ENCODE data around the gene TTC7B.

TTC7B gene

DNA sequence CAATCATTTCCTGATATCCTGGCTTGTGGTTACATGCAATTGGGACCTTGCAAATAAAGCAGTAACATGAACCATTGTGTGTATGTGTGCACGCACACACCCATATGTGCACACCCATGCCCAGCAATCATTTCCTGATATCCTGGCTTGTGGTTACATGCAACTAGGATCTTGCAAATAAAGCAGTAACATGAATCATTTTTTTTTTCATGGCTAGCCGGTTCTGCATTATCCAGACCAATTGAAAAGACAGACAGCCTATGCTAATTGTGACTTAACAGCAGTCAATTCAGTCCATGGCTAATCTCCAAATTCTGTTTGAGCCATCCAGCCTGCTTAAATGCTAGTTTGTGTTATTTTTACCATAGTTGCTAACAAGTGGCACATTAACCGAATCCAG is 134.3 kb downstream of the TTC7B start:
- no peaks in the 10 kb centered on the region for H3K4me1 ChIP-seq (ENCODE audit: control insufficient read depth, insufficient read depth, low read length)
- H3K27me3 ChIP-seq (ENCODE audit: control insufficient read depth, insufficient read depth, low read length, poor library complexity, severe bottlenecking): no peaks in the 10 kb centered on the region
- WGBS, 2 experiments: 88 to 89% methylated on average over 3 of the region's 3 CpGs
- no peaks in the 10 kb centered on the region for H3K9me3 ChIP-seq (ENCODE audit: control insufficient read depth, low read length)
- no peaks in the 10 kb centered on the region for H3K36me3 ChIP-seq (ENCODE audit: control insufficient read depth, insufficient read depth, low read length)
- H3K27ac ChIP-seq (ENCODE audit: insufficient read depth, low read depth, low read length, poor library complexity, severe bottlenecking): no peak overlapping the region
- H3K4me3 ChIP-seq (ENCODE audit: insufficient read depth, low read depth, low read length): no peak overlapping the region

DNA sequence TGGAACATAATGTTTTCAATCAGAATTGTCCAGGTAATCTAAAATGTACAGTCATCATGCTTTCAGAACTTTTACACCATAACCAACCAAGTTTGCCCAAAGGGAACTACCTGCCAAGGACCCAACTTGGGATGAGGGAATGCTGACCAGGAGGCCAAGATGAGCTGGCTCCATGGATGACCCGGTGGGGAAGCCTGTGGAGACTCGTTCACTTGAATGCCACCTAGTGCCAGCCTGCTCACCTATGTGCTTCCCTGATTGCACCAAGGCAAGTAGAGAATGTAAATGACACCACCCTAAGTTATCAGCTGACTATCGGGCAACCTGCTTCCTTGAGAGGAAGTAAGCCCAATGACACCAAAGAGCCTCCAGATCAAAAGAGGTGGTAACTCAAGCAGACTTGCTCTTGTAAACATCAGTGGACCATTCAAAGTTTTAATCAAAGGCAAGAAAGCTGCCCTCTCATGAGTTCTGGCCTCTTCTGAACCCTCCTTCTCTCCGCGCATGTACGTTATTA is 137.3 kb downstream of the TTC7B start:
- Histone ChIP-seq H3K36me3 (ENCODE audit: control insufficient read depth, insufficient read depth, low read length) (no peaks in the 10 kb centered on the region), H3K9me3 (ENCODE audit: control insufficient read depth, low read length) (no peaks in the 10 kb centered on the region), H3K27me3 (ENCODE audit: control insufficient read depth, insufficient read depth, low read length, poor library complexity, severe bottlenecking) (no peaks in the 10 kb centered on the region), H3K4me3 (ENCODE audit: insufficient read depth, low read depth, low read length) (no peak overlapping the region), H3K27ac (ENCODE audit: insufficient read depth, low read depth, low read length, poor library complexity, severe bottlenecking) (no peak overlapping the region), H3K4me1 (ENCODE audit: control insufficient read depth, insufficient read depth, low read length) (no peaks in the 10 kb centered on the region)
- 94 to 97% methylated on average over 6 of the region's 6 CpGs for WGBS, 2 experiments

DNA sequence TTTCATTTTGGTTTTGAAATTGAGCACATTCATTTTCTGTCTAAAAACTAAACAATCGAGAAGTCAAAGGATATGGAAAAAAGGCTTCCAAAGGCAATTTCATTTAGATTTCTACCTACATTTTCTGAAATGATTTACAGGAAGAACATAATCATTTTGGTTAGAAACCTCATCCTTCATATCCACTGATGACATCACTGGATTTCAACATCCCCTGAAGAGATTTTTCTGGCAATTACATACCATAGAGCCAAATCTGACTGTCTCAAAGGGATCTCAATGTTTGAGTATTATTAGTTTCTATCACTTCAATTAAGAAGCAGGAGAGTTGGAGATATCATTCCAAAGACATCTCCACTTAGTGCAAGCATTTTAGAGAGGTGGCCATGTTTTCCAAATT is 137.8 kb downstream of the TTC7B start:
- WGBS, 2 experiments: 87 to 100% methylated on average over 1 of the region's 1 CpG
- no peaks in the 10 kb centered on the region for H3K27me3 ChIP-seq (ENCODE audit: control insufficient read depth, insufficient read depth, low read length, poor library complexity, severe bottlenecking)
- H3K27ac ChIP-seq (ENCODE audit: insufficient read depth, low read depth, low read length, poor library complexity, severe bottlenecking): no peak overlapping the region
- no peaks in the 10 kb centered on the region for H3K36me3 ChIP-seq (ENCODE audit: control insufficient read depth, insufficient read depth, low read length)
- H3K4me3 ChIP-seq (ENCODE audit: insufficient read depth, low read depth, low read length): no peak overlapping the region
- H3K9me3 ChIP-seq (ENCODE audit: control insufficient read depth, low read length): no peaks in the 10 kb centered on the region
- H3K4me1 ChIP-seq (ENCODE audit: control insufficient read depth, insufficient read depth, low read length): no peaks in the 10 kb centered on the region

DNA sequence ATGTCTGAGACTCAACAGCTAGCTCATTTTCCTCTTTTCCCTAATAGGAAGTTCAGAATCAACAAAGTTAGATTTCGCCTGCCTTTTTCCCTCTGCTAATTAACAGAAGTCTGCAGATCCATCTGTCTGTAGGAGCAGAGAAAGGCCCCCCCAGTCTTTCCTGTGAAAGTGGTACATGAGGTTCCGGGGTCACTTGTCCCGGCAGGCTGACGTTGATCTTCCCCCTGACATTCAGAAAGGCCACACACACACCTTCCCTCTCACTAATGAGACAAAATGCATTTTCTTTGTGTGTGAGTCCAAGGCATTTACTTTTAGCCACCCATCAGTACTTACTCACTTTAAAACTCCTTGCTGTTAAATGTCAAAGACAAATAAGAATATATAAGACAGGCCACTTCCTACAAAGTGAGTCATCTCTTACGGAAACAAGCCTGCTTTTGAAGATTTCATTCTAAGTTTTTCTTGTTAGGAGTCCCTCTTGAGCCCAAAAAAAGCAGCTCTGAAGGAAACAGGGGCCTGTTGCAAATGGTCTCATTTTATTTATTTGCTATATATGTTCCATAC is 138.7 kb downstream of the TTC7B start:
- 88 to 90% methylated on average over 5 of the region's 5 CpGs for WGBS, 2 experiments
- no peaks in the 10 kb centered on the region for H3K36me3 ChIP-seq (ENCODE audit: control insufficient read depth, insufficient read depth, low read length)
- no peaks in the 10 kb centered on the region for H3K9me3 ChIP-seq (ENCODE audit: control insufficient read depth, low read length)
- H3K27ac ChIP-seq (ENCODE audit: insufficient read depth, low read depth, low read length, poor library complexity, severe bottlenecking): no peak overlapping the region
- no peaks in the 10 kb centered on the region for H3K27me3 ChIP-seq (ENCODE audit: control insufficient read depth, insufficient read depth, low read length, poor library complexity, severe bottlenecking)
- no peaks in the 10 kb centered on the region for H3K4me1 ChIP-seq (ENCODE audit: control insufficient read depth, insufficient read depth, low read length)
- H3K4me3 ChIP-seq (ENCODE audit: insufficient read depth, low read depth, low read length): no peak overlapping the region

DNA sequence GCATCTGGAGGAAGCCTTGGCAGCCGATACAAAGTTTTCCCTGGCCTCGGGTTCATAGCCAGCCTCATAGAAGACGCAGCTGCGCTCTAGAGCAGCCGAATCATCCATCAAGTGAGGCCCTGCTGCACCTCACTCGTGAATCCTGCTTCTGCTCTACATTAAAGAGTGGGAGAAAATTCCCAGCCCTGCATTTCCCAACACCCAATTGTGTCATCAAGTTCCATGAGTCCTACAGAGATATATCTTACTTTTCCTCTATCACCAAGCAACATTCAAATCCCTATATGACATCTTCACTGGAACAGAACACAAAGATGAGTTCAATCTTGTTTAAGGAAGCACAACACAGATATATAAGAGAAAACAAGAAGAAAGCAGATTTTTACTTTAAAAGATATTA is 139.3 kb downstream of the TTC7B start:
- no peaks in the 10 kb centered on the region for H3K9me3 ChIP-seq (ENCODE audit: control insufficient read depth, low read length)
- no peaks in the 10 kb centered on the region for H3K4me1 ChIP-seq (ENCODE audit: control insufficient read depth, insufficient read depth, low read length)
- H3K36me3 ChIP-seq (ENCODE audit: control insufficient read depth, insufficient read depth, low read length): no peaks in the 10 kb centered on the region
- no peak overlapping the region for H3K27ac ChIP-seq (ENCODE audit: insufficient read depth, low read depth, low read length, poor library complexity, severe bottlenecking)
- 91 to 93% methylated on average over 6 of the region's 6 CpGs for WGBS, 2 experiments
- H3K4me3 ChIP-seq (ENCODE audit: insufficient read depth, low read depth, low read length): no peak overlapping the region
- H3K27me3 ChIP-seq (ENCODE audit: control insufficient read depth, insufficient read depth, low read length, poor library complexity, severe bottlenecking): no peaks in the 10 kb centered on the region

DNA sequence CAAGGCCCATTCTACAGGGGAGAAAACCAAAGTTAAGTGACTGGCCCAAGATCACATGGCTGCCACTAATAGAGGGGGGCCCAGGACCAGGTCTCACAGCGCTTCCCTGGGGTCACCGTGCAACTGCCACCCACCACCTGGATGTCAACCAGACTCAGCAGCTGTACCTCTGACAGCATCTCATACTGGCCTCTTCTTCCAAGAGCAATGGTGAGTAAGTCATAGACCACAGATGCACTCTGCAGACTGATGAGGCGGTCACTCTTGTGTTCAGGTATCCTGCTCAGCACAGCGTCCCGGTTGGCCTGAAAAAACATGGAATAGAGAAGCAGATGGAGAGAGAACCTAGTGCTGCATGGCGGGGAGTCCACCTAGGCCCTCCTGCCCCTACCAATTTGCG is 139.9 kb downstream of the TTC7B start:
- H3K9me3 ChIP-seq (ENCODE audit: control insufficient read depth, low read length): no peaks in the 10 kb centered on the region
- H3K27me3 ChIP-seq (ENCODE audit: control insufficient read depth, insufficient read depth, low read length, poor library complexity, severe bottlenecking): no peaks in the 10 kb centered on the region
- H3K27ac ChIP-seq (ENCODE audit: insufficient read depth, low read depth, low read length, poor library complexity, severe bottlenecking): no peak overlapping the region
- WGBS, 2 experiments: 94 to 96% methylated on average over 7 of the region's 7 CpGs
- H3K4me3 ChIP-seq (ENCODE audit: insufficient read depth, low read depth, low read length): no peak overlapping the region
- no peaks in the 10 kb centered on the region for H3K36me3 ChIP-seq (ENCODE audit: control insufficient read depth, insufficient read depth, low read length)
- H3K4me1 ChIP-seq (ENCODE audit: control insufficient read depth, insufficient read depth, low read length): no peaks in the 10 kb centered on the region

DNA sequence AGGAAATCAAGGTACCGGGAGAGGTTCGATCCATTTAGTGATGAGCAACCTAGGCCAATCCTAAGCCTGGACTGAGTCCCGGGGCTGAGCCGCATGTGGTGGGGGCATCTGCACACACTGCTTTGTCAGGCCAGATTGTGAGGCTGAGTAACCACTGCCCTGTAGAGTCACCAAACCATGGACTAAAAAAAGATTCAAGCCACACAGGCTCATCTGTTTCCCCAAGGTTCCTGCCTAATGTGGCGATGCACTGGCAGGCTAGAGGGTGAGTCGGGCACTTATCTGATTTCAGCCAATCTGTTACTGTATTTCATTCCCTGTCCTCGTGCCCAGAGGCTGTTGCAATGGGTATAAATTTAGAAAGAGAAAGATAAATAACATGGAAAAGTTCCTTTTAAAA is 140.8 kb downstream of the TTC7B start:
- H3K4me3 ChIP-seq (ENCODE audit: insufficient read depth, low read depth, low read length): no peak overlapping the region
- no peaks in the 10 kb centered on the region for H3K9me3 ChIP-seq (ENCODE audit: control insufficient read depth, low read length)
- H3K27me3 ChIP-seq (ENCODE audit: control insufficient read depth, insufficient read depth, low read length, poor library complexity, severe bottlenecking): no peaks in the 10 kb centered on the region
- H3K27ac ChIP-seq (ENCODE audit: insufficient read depth, low read depth, low read length, poor library complexity, severe bottlenecking): no peak overlapping the region
- no peaks in the 10 kb centered on the region for H3K36me3 ChIP-seq (ENCODE audit: control insufficient read depth, insufficient read depth, low read length)
- H3K4me1 ChIP-seq (ENCODE audit: control insufficient read depth, insufficient read depth, low read length): no peaks in the 10 kb centered on the region
- 96 to 97% methylated on average over 7 of the region's 7 CpGs for WGBS, 2 experiments

DNA sequence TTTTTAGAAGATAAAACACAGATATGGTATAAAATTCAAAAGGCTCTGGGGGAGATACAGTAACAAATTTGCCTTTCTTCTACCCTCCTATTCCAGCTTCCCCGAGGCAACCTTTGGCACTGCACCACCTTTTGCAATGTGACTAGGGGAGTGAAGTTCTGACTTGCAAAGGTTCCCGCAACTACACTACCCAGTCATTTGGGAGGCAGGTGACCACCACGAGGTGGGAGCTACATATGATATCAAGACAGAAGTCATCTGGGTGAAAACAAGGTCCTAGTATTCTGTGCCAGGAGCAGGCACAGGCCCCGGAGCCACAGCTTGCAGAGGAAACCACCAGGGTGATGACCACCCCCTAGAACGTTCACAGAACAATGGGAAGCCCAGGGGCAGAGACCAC is 141.5 kb downstream of the TTC7B start:
- Histone ChIP-seq H3K4me3 (ENCODE audit: insufficient read depth, low read depth, low read length) (no peak overlapping the region), H3K27me3 (ENCODE audit: control insufficient read depth, insufficient read depth, low read length, poor library complexity, severe bottlenecking) (no peaks in the 10 kb centered on the region), H3K36me3 (ENCODE audit: control insufficient read depth, insufficient read depth, low read length) (no peaks in the 10 kb centered on the region), H3K9me3 (ENCODE audit: control insufficient read depth, low read length) (no peaks in the 10 kb centered on the region), H3K4me1 (ENCODE audit: control insufficient read depth, insufficient read depth, low read length) (no peaks in the 10 kb centered on the region), H3K27ac (ENCODE audit: insufficient read depth, low read depth, low read length, poor library complexity, severe bottlenecking) (no peak overlapping the region)
- WGBS, 2 experiments: 89 to 91% methylated on average over 5 of the region's 5 CpGs

DNA sequence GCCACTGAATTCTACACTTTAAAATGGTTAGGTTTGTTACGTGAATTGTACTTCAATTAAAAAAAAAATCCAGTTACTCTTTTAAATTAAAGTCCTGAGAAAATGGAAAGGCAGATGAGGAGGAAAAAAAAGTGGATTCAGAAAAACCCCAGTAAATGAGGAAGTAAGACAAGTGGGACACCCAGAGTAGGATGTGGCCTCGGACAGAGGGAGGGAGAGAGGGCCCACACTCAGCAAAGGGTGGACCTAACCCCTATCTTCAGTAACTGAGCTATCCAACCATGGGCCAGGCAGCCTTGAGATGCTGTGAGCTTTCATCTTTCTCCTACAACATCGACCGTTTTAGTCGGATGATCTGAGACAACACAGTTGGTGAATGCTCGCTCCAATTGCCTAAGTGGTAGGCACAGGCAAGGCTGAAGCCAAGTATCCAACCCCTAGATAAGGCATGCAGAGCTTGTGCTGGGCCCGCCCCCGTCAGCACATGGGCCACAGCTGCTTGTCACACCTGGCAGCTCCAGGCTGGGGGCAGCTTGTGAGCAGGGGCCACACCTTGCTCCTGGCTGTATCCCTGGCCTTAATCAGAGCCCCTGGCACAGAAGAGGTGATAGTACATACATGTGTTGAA is 142.1 kb downstream of the TTC7B start:
- WGBS, 2 experiments: 86 to 91% methylated on average over 7 to 8 of the region's 8 CpGs

DNA sequence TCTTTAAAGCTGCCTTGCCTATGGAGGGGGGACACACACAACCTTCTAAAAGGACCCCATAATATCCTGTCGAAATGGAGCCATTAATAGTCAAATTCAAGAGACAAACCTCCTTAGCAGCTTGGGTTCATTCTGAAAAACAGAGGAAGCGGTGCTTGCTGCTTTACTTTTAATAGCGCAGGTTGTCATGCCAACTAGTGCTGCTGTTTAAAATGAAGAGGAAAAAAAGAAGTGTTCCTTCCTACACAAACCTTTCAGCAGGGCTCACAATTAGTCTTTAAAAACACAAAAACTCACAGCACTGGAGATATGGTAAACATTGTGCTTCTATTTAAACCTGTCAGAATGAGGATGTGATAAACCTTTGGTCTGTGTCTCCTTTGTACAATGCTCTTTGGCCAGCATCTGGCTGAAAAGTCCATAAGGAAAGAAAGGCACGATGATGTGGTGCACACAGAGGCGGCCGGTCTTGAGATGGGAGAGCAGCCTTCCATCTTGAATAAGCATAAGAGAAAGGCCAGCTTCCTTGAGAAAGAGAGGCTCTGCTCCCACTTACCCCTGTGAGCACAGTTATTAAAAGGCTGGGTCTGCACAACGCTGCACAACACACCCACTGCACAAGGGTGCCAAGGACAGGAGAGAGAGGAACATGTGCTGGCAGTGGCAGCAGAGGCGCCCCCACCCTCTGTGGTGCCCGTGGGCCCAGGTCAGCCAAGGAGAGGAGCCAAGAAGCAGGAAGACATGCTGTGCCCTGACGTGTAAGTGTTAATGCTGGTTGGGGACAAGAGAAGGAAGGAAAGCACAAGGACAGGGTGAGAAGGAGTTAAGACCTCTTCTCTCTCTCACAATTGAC is 144.6 kb downstream of the TTC7B start:
- 89 to 92% methylated on average over 10 of the region's 10 CpGs for WGBS, 2 experiments
- no peak overlapping the region for H3K27ac ChIP-seq (ENCODE audit: insufficient read depth, low read depth, low read length, poor library complexity, severe bottlenecking)

More for the DNA sequence above, 142.1 kb downstream of the TTC7B start:
- H3K36me3 ChIP-seq (ENCODE audit: control insufficient read depth, insufficient read depth, low read length): no peaks in the 10 kb centered on the region
- no peaks in the 10 kb centered on the region for H3K9me3 ChIP-seq (ENCODE audit: control insufficient read depth, low read length)
- H3K27me3 ChIP-seq (ENCODE audit: control insufficient read depth, insufficient read depth, low read length, poor library complexity, severe bottlenecking): no peaks in the 10 kb centered on the region
- H3K4me3 ChIP-seq (ENCODE audit: insufficient read depth, low read depth, low read length): no peak overlapping the region
- H3K27ac ChIP-seq (ENCODE audit: insufficient read depth, low read depth, low read length, poor library complexity, severe bottlenecking): no peak overlapping the region
- H3K4me1 ChIP-seq (ENCODE audit: control insufficient read depth, insufficient read depth, low read length): no peaks in the 10 kb centered on the region

More for the DNA sequence above, 144.6 kb downstream of the TTC7B start:
- Histone ChIP-seq H3K27me3 (ENCODE audit: control insufficient read depth, insufficient read depth, low read length, poor library complexity, severe bottlenecking) (no peaks in the 10 kb centered on the region), H3K9me3 (ENCODE audit: control insufficient read depth, low read length) (no peaks in the 10 kb centered on the region), H3K36me3 (ENCODE audit: control insufficient read depth, insufficient read depth, low read length) (no peaks in the 10 kb centered on the region), H3K4me3 (ENCODE audit: insufficient read depth, low read depth, low read length) (no peak overlapping the region), H3K4me1 (ENCODE audit: control insufficient read depth, insufficient read depth, low read length) (no peaks in the 10 kb centered on the region)
